KOPT-K1 (cell line): ENCODE data around the gene NATD1.

ENCODE experiments used
- H3K27ac ChIP-seq: fragments of 200-600 bp; sonication (generic); 2 replicates; pipeline ENCODE4 v1.5.1; 2016; ENCODE audit warnings: antibody characterized with exemption, mild to moderate bottlenecking, low read depth, low read length; ENCODE audit not compliant: poor library complexity, severe bottlenecking
- H3K36me3 ChIP-seq: fragments of 200-600 bp; sonication (generic); 2 replicates; pipeline ENCODE4 v1.5.1; 2017; ENCODE audit warnings: antibody characterized with exemption, mild to moderate bottlenecking, low read length, moderate library complexity; ENCODE audit not compliant: insufficient read depth
- H3K9me3 ChIP-seq: fragments of 200-600 bp; sonication (generic); 2 replicates; pipeline ENCODE4 v1.5.1; 2017; ENCODE audit warnings: antibody characterized with exemption, low read length, mild to moderate bottlenecking; ENCODE audit not compliant: insufficient read depth, poor library complexity, severe bottlenecking

Gene NATD1

GRCh38 chr17:21272250-21272649 is 19.0 kb upstream of the NATD1 start:
- no peak overlapping the region for H3K27ac ChIP-seq
- no peaks in the 10 kb centered on the region for H3K9me3 ChIP-seq

GRCh38 chr17:21271454-21272183 is 18.4 kb upstream of the NATD1 start:
- no peak overlapping the region for H3K27ac ChIP-seq
- no peaks in the 10 kb centered on the region for H3K36me3 ChIP-seq
- H3K9me3 ChIP-seq = no peaks in the 10 kb centered on the region

More at GRCh38 chr17:21272250-21272649, 19.0 kb upstream of the NATD1 start:
- no peaks in the 10 kb centered on the region for H3K36me3 ChIP-seq

GRCh38 chr17:21269394-21269793 is 16.2 kb upstream of the NATD1 start:
- Histone ChIP-seq H3K27ac (no peak overlapping the region), H3K9me3 (no peaks in the 10 kb centered on the region), H3K36me3 (no peaks in the 10 kb centered on the region)

GRCh38 chr17:21268596-21269188 is 15.5 kb upstream of the NATD1 start:
- H3K27ac ChIP-seq = peak overlapping the region; percentile 47
- no peaks in the 10 kb centered on the region for H3K9me3 ChIP-seq
- H3K36me3 ChIP-seq = no peaks in the 10 kb centered on the region

GRCh38 chr17:21263376-21263775 is 10.2 kb upstream of the NATD1 start:
- no peak overlapping the region for H3K27ac ChIP-seq
- no peaks in the 10 kb centered on the region for H3K36me3 ChIP-seq
- no peaks in the 10 kb centered on the region for H3K9me3 ChIP-seq

GRCh38 chr17:21262259-21262993 is 9.2 kb upstream of the NATD1 start:
- H3K36me3 ChIP-seq = no peaks in the 10 kb centered on the region
- no peaks in the 10 kb centered on the region for H3K9me3 ChIP-seq
- no peak overlapping the region for H3K27ac ChIP-seq

GRCh38 chr17:21258593-21258992 is 5.4 kb upstream of the NATD1 start:
- no peaks in the 10 kb centered on the region for H3K36me3 ChIP-seq
- H3K9me3 ChIP-seq = no peaks in the 10 kb centered on the region
- H3K27ac ChIP-seq = no peak overlapping the region

GRCh38 chr17:21253646-21254441 is 634 bp upstream of the NATD1 start:
- Histone ChIP-seq H3K9me3 (no peaks in the 10 kb centered on the region), H3K36me3 (no peaks in the 10 kb centered on the region), H3K27ac (no peak overlapping the region)

- no peaks in the 10 kb centered on the region for H3K9me3 ChIP-seq
- no peak overlapping the region for H3K27ac ChIP-seq
- no peaks in the 10 kb centered on the region for H3K36me3 ChIP-seq
Observed at GRCh38 chr17:21252289-21252795, 868 bp downstream of the NATD1 start.

- no peak overlapping the region for H3K27ac ChIP-seq
- H3K9me3 ChIP-seq = no peaks in the 10 kb centered on the region
- no peaks in the 10 kb centered on the region for H3K36me3 ChIP-seq
Observed at GRCh38 chr17:21251337-21252010, 1.7 kb downstream of the NATD1 start.

GRCh38 chr17:21250854-21251253 is 2.4 kb downstream of the NATD1 start:
- Histone ChIP-seq H3K27ac (no peak overlapping the region), H3K36me3 (no peaks in the 10 kb centered on the region), H3K9me3 (no peaks in the 10 kb centered on the region)

- H3K27ac ChIP-seq = no peak overlapping the region
- H3K36me3 ChIP-seq = no peaks in the 10 kb centered on the region
- H3K9me3 ChIP-seq = no peaks in the 10 kb centered on the region
Observed at GRCh38 chr17:21249920-21250703, 3.1 kb downstream of the NATD1 start.

GRCh38 chr17:21249086-21249795 is 4.0 kb downstream of the NATD1 start:
- Histone ChIP-seq H3K9me3 (no peaks in the 10 kb centered on the region), H3K36me3 (no peaks in the 10 kb centered on the region), H3K27ac (no peak overlapping the region)
